Neural progenitor cell (in vitro differentiated cells): ENCODE results near the gene E2F6.

Experiments
- CTCF ChIP-seq: fragments of 200-600 bp; sonication (generic); IDR thresholded peaks from 2 replicates; pipeline ENCODE4 v1.5.1; 2017; ENCODE audit warnings: antibody characterized with exemption, mild to moderate bottlenecking
- EZH2 ChIP-seq: fragments of 200-600 bp; sonication (generic); IDR thresholded peaks from 2 replicates; pipeline ENCODE4 v1.6.1; 2017; ENCODE audit warnings: antibody characterized with exemption, mild to moderate bottlenecking, moderate library complexity

DNA sequence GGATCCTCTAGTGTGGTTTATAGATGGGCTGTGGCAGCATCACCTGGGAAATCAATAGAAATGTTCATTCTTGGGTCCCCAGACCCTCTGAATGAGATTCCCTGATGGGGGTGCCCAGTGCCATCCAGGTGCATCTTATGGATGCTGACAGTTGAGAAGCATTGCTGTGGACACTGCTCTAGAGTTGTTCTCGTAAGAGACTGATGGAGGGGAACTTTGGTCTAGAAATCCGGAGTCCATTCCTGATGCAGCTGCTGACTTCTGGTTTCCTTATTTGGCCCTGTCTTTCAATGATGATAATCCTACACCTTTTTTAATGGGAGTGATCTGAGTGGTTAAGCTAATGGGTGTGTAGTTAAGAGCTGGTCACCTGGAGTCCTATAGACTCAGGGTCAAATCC is 28.3 kb upstream of the E2F6 start:
- TF ChIP-seq CTCF (no peak), EZH2 (no peak)
